Activated naive CD4-positive, alpha-beta T cell treated with anti-CD3 and anti-CD28 coated beads for 36 hours (primary cell): ENCODE data around the gene PDSS2. TPM values are rescaled to one million over a fixed set of nuclear protein-coding genes. Genes with fewer than 3 reads are reported as not detected.
"Not testable (repeated sequence)": the region's sequence is repeated elsewhere in the genome, so short reads cannot be mapped to it uniquely, and the experiment has no call there.

ENCODE experiments used
- CTCF ChIA-PET: fragments of 350-600 bp; sonication (Branson Sonifier 250); formaldehyde crosslinking; loops from one replicate; lab custom pipeline; 2021; ENCODE audit warnings: antibody characterized with exemption; lab: Charles Lee
- DNase-seq: peaks from one replicate; pipeline ENCODE4 v3.0.0-alpha.2; 2020
- H3K27ac Mint-ChIP-seq: one replicate; pipeline ENCODE4 v1.8.0; 2021; ENCODE audit warnings: mild to moderate bottlenecking, mixed read lengths
- H3K27me3 Mint-ChIP-seq: one replicate; pipeline ENCODE4 v1.8.0; 2021; ENCODE audit warnings: low read depth, mixed read lengths
- H3K36me3 Mint-ChIP-seq: one replicate; pipeline ENCODE4 v1.8.0; 2021; ENCODE audit warnings: low read depth, mixed read lengths
- H3K4me1 Mint-ChIP-seq: one replicate; pipeline ENCODE4 v1.8.0; 2021; ENCODE audit warnings: low read depth, mixed read lengths
- H3K4me3 Mint-ChIP-seq: one replicate; pipeline ENCODE4 v1.8.0; 2021; ENCODE audit warnings: mild to moderate bottlenecking, moderate library complexity, mixed read lengths
- H3K9me3 Mint-ChIP-seq: one replicate; pipeline ENCODE4 v1.8.0; 2021; ENCODE audit warnings: mixed read lengths
- intact Hi-C: fragments of 100-400 bp; cut with micrococcal nuclease; formaldehyde crosslinking; loops from one replicate; pipeline ENCODE4 v1.15.1; 2023
- total RNA-seq, 2 experiments: library from RNA; stranded (reverse); gene quantifications; one replicate each; pipeline ENCODE4 v1.2.3, GENCODE V29; 2021

Gene PDSS2
- total RNA-seq, 2 experiments from 2014 or later, result 10.5 to 11.3 TPM

DNA sequence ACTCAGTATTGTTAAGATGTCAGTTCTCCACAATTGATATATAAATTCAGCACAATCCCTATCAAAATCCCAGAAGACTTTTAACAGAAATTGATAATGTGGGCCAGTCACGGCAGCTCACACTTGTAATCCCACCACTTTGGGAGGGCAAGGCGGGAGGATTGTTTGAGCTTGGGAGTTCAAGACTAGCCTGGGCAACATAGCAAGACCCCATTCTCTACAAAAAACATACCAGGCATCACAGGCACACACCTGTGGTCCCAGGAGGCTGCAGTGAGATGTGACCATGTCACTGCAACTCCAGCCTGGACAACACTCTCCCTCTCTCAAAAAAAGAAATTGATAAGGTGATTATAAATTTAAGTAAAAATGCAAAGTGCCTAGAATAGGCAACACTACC, 90.9 kb downstream of the PDSS2 start:
- H3K4me1 Mint-ChIP-seq, result peaks cover 1% of the 10 kb centered on the region
- intact Hi-C loops, result no loop called here
- peaks cover 3% of the 10 kb centered on the region for H3K9me3 Mint-ChIP-seq

DNA sequence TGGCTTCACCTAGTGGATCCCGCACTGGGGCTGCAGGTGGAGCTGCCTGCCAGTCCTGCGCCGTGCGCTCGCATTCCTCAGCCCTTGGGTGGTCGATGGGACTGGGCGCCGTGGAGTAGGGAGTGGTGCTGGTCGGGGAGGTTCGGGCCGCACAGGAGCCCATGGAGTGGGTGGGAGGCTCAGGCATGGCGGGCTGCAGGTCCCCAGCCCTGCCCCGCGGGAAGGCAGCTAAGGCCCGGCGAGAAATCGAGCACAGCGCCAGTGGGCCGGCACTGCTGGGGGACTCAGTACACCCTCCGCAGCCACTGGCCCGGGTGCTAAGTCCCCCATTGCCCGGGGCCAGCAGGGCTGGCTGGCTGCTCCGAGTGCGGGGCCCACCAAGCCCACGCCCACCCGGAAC, 95.2 kb downstream of the PDSS2 start:
- H3K27me3 Mint-ChIP-seq, CTCF ChIA-PET, intact Hi-C loops, H3K4me3 Mint-ChIP-seq, H3K27ac Mint-ChIP-seq, DNase-seq, H3K4me1 Mint-ChIP-seq: not testable (repeated sequence)
- Mint-ChIP-seq H3K9me3 (peaks cover 10% of the 10 kb centered on the region), H3K36me3 (peaks cover 22% of the 10 kb centered on the region)

More for the DNA sequence above, 90.9 kb downstream of the PDSS2 start:
- Mint-ChIP-seq H3K27ac (no peak overlapping the region), H3K36me3 (peaks cover 8% of the 10 kb centered on the region), H3K27me3 (no peaks in the 10 kb centered on the region), H3K4me3 (no peak overlapping the region)
- CTCF ChIA-PET, result interaction anchor here (0.6 kb wide), 1 partner anchor 78 kb away, joined by 3 read pairs; no protein-coding TSS in a partner anchor
- DNase-seq, result no peak

DNA sequence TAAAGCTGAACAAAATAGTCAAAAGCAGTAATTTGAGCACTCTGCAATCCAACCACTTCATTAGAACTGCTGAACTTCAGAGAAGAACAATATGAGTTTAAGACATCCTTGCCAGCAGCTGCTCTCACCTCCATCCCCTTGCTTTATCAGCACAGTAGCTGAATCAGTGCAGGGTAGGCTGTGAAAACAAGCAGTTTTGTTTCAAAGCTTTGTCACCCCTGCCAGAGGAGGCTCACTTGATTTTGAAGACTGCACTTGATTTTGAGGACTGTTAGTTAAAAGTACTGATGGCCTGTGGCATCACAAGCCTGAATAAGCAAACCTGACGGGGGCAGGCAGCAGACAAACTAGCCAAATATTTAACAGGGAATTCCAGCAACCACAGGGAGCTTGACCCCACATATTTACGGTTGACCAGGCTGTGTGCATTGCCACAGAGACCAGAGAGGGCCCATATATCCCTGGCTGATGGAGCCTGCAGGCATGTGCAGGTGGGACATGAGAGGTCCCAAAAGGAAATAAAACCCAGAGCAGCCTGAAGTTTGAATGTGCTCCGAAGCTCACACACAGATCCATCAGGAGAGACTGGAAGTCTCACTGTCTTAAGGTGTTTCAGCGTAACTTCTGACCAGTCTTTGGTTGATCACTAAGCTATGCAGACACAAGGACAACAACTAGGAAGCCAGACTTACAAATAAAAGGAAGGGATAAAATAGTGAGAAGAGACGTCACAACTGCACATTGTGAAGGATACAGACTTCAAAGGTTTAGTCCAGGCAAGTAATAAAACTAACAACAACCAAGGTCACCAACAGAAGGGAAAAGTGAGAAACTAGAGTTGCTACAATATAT, 97.4 kb downstream of the PDSS2 start:
- intact Hi-C loops, result no loop called here
- H3K4me1 Mint-ChIP-seq, result no peaks in the 10 kb centered on the region
- CTCF ChIA-PET, result interaction anchor here (0.6 kb wide), 1 partner anchor 551 kb away, joined by 5 read pairs; no protein-coding TSS in a partner anchor
- H3K4me3 Mint-ChIP-seq, result no peak overlapping the region
- peaks cover 22% of the 10 kb centered on the region for H3K36me3 Mint-ChIP-seq
- DNase-seq, result no peak
- no peaks in the 10 kb centered on the region for H3K27me3 Mint-ChIP-seq
- H3K9me3 Mint-ChIP-seq, result peaks cover 10% of the 10 kb centered on the region
- no peak overlapping the region for H3K27ac Mint-ChIP-seq

DNA sequence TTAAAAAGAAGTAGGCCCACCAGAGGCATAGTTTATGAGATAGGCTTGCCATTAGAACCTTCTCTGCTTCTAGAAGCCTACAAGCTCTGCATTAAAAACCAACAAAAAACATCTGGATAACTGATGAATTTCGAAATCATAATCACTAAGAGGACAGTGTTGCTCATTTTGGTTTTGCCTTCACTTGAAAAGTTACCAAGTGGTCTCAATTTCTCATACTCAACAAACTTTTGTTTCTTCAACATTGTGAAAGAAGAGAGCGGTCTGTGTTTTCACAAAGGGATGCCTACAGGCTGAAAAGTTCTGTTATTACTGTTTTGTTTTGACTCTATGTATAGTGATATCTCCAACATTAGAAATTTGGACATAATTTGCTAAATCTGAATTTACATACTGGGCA, 98.9 kb downstream of the PDSS2 start:
- H3K27me3 Mint-ChIP-seq, result no peaks in the 10 kb centered on the region
- H3K27ac Mint-ChIP-seq, result no peak overlapping the region
- no peaks in the 10 kb centered on the region for H3K4me1 Mint-ChIP-seq
- no peak overlapping the region for H3K4me3 Mint-ChIP-seq
- H3K9me3 Mint-ChIP-seq, result peaks cover 10% of the 10 kb centered on the region
- no peak for DNase-seq
- intact Hi-C loops, result no loop called here
- peaks cover 22% of the 10 kb centered on the region for H3K36me3 Mint-ChIP-seq
- CTCF ChIA-PET, result interaction anchor here (0.6 kb wide), 1 partner anchor 174 kb away, joined by 3 read pairs; no protein-coding TSS in a partner anchor

DNA sequence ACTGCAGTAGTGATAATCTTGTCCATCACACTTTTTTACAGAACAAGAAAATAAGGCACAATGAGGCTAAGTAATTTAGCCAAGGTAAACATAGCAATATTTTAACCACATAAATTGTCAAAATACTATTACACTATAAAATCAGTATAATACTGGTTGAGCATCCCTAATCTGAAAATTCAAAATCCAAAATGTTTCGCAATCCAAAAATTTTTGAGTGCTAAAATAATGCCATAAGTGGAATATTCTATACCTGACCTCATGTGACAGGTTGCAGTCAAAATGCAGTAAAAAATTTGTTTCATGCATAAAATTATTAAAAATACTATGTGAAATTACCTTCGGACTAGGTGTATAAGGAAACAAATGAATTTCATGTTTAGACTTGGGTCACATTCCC, 101.5 kb downstream of the PDSS2 start:
- H3K36me3 Mint-ChIP-seq, result peaks cover 8% of the 10 kb centered on the region
- intact Hi-C loops, result no loop called here
- CTCF ChIA-PET, result no interaction called here
- H3K4me1 Mint-ChIP-seq, result peaks cover 2% of the 10 kb centered on the region
- peaks cover 2% of the 10 kb centered on the region for H3K9me3 Mint-ChIP-seq
- no peaks in the 10 kb centered on the region for H3K27me3 Mint-ChIP-seq
- H3K27ac Mint-ChIP-seq, result no peak overlapping the region
- no peak overlapping the region for H3K4me3 Mint-ChIP-seq
- no peak for DNase-seq

DNA sequence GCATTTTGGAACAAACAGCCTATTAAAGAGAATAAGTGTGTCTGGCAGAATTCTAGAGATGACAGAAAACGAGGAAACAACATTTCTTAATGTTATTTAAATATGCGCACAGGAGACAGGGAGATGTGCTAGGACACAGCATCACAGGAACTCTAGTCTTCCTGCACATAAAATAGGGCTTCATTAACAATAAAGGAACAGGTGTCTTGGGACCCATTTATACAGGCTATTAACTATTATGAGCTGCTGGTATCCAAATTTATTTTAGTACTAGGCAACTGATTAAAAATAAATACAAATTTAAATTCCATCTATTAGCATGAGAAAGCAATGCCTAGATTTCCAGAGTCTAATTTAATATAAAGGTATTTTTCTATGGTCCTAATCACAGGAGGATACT, 102.3 kb downstream of the PDSS2 start:
- Mint-ChIP-seq H3K4me1 (peaks cover 2% of the 10 kb centered on the region), H3K36me3 (peaks cover 2% of the 10 kb centered on the region), H3K27ac (no peak overlapping the region), H3K9me3 (no peaks in the 10 kb centered on the region), H3K4me3 (no peak overlapping the region), H3K27me3 (no peaks in the 10 kb centered on the region)
- no peak for DNase-seq
- CTCF ChIA-PET, result interaction anchor here (0.7 kb wide), 1 partner anchor 223 kb away, joined by 3 read pairs; no protein-coding TSS in a partner anchor
- intact Hi-C loops, result no loop called here

DNA sequence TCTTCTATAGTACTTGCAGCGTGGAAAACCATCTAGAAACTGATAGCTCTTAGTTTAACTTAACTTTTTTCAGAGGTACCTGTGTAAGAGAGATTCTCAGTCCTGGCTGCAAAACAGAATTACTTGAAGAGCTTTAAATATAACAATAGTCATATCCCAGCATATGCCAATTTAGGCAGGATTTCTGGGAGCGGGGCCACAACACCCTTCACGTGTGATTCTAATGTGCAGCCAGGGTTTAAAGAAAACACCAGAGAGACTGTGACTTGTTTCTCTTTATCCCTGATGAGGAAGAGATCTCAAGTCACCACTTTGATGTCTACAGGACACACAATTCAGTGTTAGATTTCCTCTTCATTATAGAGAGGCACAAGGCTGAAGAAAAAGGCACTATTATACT, 103.7 kb downstream of the PDSS2 start:
- DNase-seq, result no peak
- no peaks in the 10 kb centered on the region for H3K9me3 Mint-ChIP-seq
- H3K27me3 Mint-ChIP-seq, result no peaks in the 10 kb centered on the region
- H3K4me3 Mint-ChIP-seq, result no peak overlapping the region
- no peak overlapping the region for H3K27ac Mint-ChIP-seq
- peaks cover 2% of the 10 kb centered on the region for H3K4me1 Mint-ChIP-seq
- CTCF ChIA-PET, result interaction anchor here (0.7 kb wide), 1 partner anchor 18 kb away, joined by 3 read pairs; no protein-coding TSS in a partner anchor
- no peaks in the 10 kb centered on the region for H3K36me3 Mint-ChIP-seq
- intact Hi-C loops, result no loop called here

DNA sequence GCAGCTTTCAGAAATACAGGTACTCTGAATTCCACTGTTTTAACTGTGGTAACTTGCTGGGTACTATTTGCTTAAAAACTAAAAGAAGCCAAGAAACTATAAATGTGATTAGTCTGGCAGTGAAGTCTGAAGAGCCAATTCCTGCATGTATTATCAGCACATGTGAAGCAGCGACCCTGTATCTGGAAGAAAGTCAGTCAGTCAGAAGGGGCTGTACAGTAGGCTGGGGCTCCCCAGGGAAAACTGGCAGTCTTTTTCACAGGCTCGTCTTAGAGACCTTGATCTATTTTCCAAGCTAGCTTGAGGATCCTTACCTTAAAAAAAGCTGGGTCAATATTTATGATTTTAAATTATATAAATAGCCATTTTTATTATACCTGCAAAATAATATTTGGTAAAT, 104.9 kb downstream of the PDSS2 start:
- Mint-ChIP-seq H3K4me3 (no peak overlapping the region), H3K9me3 (no peaks in the 10 kb centered on the region), H3K4me1 (peaks cover 2% of the 10 kb centered on the region), H3K27ac (no peak overlapping the region), H3K36me3 (no peaks in the 10 kb centered on the region), H3K27me3 (no peaks in the 10 kb centered on the region)
- DNase-seq, result no peak
- CTCF ChIA-PET, result no interaction called here
- intact Hi-C loops, result no loop called here

DNA sequence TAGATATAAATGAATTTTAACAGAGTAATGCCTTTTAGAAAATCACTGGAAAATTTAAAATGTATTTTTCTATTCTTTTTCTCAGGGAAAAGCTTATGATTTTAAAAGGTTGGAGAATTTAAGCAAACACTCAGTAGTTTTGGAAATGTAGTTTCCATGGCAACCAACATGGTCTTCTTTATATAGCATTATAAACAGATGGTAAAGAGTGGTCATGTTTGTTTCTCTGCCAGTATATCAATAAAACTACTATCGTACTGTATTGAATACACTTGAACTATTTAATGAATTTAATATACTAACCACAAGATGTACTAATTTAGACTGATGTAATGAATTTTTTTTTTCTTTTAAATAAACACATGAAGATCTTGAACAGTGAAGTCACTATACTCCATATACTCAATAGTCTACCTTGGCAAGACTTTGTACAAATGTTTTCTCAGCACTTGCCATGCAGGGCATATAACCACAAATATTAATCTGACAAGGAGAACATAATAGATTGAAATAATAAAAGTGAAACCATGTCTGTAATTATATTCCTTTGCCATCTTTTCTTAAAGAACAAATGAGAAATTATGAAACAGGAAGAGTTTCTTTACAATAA, 105.5 kb downstream of the PDSS2 start:
- Mint-ChIP-seq H3K4me1 (peaks cover 2% of the 10 kb centered on the region), H3K27me3 (no peaks in the 10 kb centered on the region), H3K27ac (no peak overlapping the region), H3K9me3 (no peaks in the 10 kb centered on the region), H3K4me3 (no peak overlapping the region), H3K36me3 (no peaks in the 10 kb centered on the region)
- CTCF ChIA-PET, result interaction anchor here (0.6 kb wide), 1 partner anchor 104 kb away, joined by 5 read pairs; no protein-coding TSS in a partner anchor
- no peak for DNase-seq
- intact Hi-C loops, result no loop called here

DNA sequence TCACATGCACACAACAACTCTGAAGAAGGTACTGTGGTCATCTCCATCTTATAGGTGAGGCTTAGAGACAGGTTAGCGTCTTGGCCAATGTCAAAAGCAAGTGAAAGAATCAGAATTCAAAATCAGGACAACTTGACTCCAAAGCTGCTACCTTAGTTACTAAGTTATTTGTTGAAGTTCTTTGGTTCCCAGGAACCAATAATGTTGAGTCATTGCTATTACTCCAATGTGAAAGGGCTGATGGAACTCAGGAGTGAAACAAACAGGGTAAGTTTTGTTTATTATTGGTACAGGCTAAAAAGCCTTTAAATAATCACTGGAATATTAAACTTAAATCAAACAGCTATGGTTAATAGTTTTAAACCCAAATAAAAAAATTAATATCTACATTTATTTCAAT, 111.1 kb downstream of the PDSS2 start:
- Mint-ChIP-seq H3K27ac (no peak overlapping the region), H3K9me3 (no peaks in the 10 kb centered on the region), H3K4me3 (no peak overlapping the region), H3K36me3 (no peaks in the 10 kb centered on the region), H3K4me1 (no peaks in the 10 kb centered on the region), H3K27me3 (no peaks in the 10 kb centered on the region)
- CTCF ChIA-PET, result interaction anchor here (1.0 kb wide), 1 partner anchor 307 kb away, joined by 3 read pairs; no protein-coding TSS in a partner anchor
- no peak for DNase-seq
- intact Hi-C loops, result no loop called here

DNA sequence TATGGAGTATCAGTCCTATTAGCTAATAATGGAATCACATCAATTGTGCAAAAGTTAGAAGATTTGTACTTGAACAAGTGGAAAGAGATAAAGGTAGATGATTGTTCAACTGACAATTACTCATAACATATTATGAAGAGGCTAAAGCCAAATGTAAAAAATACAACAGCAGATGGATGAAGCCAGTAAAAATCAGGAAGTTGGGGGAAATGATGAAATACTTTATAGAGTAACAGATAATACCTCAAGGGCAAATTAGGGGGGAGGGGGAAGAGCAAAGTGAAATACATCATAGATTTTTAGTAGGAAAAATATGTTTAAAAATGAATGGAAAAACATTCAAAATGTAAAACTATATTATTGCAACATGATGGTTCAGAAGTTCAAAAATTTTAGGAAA, 114.0 kb downstream of the PDSS2 start:
- intact Hi-C loops, result no loop called here
- H3K27me3 Mint-ChIP-seq, result no peaks in the 10 kb centered on the region
- H3K36me3 Mint-ChIP-seq, result no peaks in the 10 kb centered on the region
- H3K4me1 Mint-ChIP-seq, result no peaks in the 10 kb centered on the region
- H3K4me3 Mint-ChIP-seq, result no peak overlapping the region
- no peak overlapping the region for H3K27ac Mint-ChIP-seq
- H3K9me3 Mint-ChIP-seq, result no peaks in the 10 kb centered on the region
- CTCF ChIA-PET, result no interaction called here
- no peak for DNase-seq

DNA sequence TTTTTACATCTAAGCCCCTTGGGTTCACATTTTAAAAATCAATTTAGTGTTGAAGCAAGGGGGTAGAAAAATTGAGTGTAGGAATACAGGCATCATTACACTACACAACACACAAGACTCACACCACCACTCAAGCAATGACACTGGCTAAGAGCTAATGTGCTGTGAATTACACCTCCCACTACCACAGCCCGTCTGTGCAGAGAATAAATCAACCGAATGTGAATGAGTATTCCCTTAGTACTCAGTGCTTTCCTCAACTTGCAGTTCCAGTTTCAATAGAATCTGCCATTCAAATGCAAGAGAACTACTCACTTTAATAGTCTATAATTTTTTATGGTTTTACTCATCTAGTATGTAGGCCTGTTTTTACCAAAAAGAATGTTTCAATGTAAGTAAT, 114.4 kb downstream of the PDSS2 start:
- Mint-ChIP-seq H3K27me3 (no peaks in the 10 kb centered on the region), H3K36me3 (no peaks in the 10 kb centered on the region), H3K4me3 (no peak overlapping the region), H3K4me1 (no peaks in the 10 kb centered on the region), H3K9me3 (no peaks in the 10 kb centered on the region), H3K27ac (no peak overlapping the region)
- intact Hi-C loops, result no loop called here
- CTCF ChIA-PET, result no interaction called here
- no peak for DNase-seq
